D721Med (cell line): ENCODE measurements around the gene USP2.

Source experiments
- DNase-seq: peaks from one replicate; pipeline ENCODE4 v3.0.0; 2011; ENCODE audit warnings: low spot score; ENCODE audit not compliant: insufficient read length
- FAIRE-seq: peaks from 2 replicates; lab custom pipeline; 2011; peaks lifted over from hg19 to GRCh38; lab: Jason Lieb, UNC
- TF ChIP-seq, protein P1 (sequence below): IDR thresholded peaks from 2 replicates; pipeline ENCODE4 v1.5.1; 2012; ENCODE audit warnings: mild to moderate bottlenecking, control low read depth; ENCODE audit not compliant: insufficient read depth; ENCODE audit errors: missing control alignments

USP2 gene

DNA sequence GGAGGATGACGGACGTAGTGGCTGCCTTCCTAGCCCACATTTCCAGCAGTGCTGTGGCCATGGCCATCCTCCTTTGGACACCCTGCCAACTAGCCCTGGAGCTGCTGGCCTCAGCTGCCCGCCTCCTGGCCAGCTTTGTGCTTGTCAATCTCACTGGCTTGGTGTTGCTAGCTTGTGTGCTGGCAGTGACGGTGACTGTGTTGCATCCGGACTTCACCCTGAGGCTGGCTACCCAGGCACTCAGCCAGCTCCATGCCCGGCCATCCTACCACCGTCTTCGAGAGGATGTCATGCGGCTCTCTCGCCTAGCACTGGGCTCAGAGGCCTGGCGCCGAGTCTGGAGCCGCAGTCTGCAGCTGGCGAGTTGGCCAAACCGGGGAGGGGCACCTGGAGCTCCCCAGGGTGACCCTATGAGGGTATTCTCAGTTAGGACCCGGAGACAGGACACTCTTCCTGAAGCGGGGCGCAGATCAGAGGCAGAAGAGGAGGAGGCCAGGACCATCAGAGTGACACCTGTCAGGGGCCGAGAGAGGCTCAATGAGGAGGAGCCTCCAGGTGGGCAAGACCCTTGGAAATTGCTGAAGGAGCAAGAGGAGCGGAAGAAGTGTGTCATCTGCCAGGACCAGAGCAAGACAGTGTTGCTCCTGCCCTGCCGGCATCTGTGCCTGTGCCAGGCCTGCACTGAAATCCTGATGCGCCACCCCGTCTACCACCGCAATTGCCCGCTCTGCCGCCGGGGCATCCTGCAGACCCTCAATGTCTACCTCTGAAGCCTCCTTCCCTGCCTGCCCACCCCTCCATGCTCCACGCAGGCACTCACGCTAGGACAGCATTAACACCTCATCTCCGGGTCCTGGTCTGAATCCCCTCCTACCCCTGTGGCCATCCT, 45.6 kb downstream of the USP2 start:
- no peak for DNase-seq
- TF ChIP-seq, protein P1, sequence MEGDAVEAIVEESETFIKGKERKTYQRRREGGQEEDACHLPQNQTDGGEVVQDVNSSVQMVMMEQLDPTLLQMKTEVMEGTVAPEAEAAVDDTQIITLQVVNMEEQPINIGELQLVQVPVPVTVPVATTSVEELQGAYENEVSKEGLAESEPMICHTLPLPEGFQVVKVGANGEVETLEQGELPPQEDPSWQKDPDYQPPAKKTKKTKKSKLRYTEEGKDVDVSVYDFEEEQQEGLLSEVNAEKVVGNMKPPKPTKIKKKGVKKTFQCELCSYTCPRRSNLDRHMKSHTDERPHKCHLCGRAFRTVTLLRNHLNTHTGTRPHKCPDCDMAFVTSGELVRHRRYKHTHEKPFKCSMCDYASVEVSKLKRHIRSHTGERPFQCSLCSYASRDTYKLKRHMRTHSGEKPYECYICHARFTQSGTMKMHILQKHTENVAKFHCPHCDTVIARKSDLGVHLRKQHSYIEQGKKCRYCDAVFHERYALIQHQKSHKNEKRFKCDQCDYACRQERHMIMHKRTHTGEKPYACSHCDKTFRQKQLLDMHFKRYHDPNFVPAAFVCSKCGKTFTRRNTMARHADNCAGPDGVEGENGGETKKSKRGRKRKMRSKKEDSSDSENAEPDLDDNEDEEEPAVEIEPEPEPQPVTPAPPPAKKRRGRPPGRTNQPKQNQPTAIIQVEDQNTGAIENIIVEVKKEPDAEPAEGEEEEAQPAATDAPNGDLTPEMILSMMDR, result no peak
- FAIRE-seq, result no peak

DNA sequence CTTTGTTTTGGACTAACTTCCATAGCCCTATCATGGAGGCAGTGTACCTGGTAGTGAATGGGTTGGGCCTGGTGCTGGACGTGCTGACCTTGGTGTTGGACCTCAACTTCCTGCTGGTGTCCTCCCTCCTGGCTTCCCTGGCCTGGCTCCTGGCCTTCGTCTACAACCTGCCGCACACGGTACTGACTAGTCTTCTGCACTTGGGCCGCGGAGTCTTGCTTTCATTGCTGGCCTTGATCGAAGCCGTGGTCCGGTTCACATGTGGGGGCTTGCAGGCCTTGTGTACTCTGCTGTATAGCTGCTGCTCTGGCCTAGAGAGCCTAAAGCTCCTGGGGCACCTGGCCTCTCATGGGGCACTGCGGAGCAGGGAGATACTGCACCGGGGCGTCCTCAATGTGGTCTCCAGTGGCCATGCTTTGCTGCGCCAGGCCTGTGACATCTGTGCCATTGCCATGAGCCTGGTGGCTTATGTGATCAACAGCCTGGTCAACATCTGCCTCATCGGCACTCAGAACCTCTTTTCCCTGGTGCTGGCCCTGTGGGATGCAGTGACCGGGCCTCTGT, 46.3 kb downstream of the USP2 start:
- TF ChIP-seq, protein P1, result no peak
- no peak for DNase-seq
- FAIRE-seq, result no peak

DNA sequence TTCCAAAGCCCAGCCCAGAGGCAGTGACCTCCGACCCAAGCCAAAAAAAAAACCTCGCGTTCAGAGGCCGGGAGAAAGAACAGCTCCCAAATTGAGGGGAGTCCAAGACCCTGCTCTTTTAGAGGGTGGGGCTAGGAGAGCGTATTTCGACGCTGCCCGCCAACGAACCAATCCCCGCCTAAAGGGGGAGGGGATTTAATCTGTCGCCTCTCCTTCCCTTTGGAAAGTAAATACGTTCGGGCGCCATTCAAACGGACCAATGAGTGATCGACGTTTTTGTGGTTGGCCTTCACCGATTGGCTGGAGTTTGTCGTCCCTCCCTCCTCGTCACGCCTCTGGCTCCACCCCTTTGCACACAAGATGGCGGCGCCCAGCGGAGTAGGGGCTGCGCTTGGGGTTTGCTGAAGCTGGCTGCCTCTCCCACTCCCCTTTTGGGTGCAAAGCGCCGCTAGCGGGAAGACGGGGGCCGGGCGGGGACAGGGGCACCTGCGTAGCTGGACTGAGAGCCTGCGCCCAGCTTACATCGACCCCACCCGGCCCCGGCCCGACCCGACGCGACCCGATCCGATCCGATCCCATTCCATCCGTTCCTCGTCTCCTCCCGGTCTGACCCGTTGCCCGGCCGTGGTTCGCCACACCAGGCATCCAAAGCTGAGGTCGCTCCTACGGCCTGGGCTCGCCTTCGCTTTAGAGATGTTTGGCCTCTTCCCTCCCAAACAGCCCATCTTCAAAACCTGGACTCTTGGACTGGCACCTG, 47.1 kb downstream of the USP2 start, which contains the start of gene RNF26:
Gene RNF26, plus strand, starts transcription at position 354 of the 757 bp plus-strand sequence. CDS start 596 bp downstream, outside the sequence.
- FAIRE-seq, result no peak
- DNase-seq, result peak; percentile 94
- TF ChIP-seq, protein P1, result no peak

DNA sequence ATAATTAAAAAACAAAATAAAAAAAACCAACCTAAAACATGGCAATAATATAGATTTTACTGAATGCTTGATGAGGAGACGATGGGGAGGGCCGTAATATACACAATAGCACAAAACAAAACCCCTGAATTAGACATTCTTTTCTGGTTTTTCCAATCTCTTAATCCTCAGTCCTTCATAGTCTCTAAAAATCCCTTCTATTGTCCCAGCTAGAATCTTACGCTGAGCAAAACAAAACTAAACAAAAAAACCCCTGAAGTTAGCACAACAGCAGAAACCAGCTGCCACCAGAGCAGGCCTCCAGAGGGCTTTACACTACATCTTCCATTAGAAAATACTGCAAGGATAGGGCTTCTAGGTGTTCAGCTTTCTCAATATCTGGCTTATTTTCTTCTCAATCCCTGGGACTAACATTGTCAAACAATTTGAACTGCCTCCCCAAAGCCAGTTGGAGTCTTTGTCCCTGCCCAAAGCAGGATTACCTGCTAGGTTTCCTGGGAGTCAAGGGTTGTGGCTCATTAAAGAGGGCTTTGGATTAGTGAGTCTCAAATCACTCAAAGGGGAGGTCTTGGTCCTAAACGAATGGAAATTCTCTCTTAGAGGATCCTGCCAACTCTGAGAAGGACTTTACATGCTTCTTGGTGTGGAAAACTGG, 49.3 kb downstream of the USP2 start:
- DNase-seq, result no peak
- TF ChIP-seq, protein P1, result no peak
- FAIRE-seq, result no peak

DNA sequence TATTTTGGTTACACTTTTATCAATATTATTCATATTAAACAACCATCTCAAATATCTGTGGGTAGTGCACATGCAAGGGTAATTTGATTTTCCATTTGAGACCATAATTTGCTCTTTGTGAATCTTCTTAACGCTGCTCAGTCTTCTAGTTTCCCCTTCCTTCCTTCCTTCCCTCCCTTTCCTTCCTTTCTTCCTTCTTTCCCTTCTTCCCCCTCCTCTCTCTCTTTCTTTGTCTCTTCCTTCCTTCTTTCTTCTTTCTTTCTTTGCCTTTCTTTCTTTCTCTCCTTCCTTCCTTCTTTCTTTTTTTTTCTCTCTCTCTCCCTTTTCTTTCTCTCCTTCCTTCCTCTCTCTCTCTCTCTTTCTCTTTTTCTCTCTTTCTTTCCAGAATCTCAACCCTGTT, 51.3 kb downstream of the USP2 start:
- FAIRE-seq, result no peak
- DNase-seq, result no peak
- TF ChIP-seq, protein P1, result no peak

DNA sequence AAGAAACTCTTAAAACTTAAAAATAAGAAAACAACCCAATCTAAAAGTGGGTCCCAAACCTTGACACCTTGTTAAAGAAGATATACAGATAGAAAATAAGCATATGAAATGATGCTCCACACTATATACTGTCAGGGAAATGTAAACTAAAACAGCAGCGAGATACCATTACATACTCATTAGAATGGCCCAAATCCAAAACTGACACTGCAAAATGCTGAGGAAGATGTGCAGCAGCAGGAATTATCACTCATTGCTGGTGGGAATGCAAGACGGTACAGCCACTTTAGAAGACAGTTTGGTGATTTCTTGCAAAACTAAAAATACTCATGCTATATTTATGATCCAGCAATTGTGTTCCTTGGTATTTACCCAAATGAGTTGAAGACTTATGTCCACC, 52.2 kb downstream of the USP2 start:
- no peak for DNase-seq
- TF ChIP-seq, protein P1, result no peak
- FAIRE-seq, result no peak
